Left hindlimb (tissue), 1 donor: Measurements from ENCODE around the gene CYP8B1.

ENCODE experiments used
- DNase-seq: peaks from one replicate; pipeline ENCODE4 v3.0.0-alpha.2; 2018

The CYP8B1 gene

GRCh38 chr3:42875325-42876151 lies at the start of gene CYP8B1:
TSS of gene CYP8B1 (minus strand) at chr3:42875879. CDS start at chr3:42875816, 63 bp downstream.
- no peak for DNase-seq

GRCh38 chr3:42923606-42924005 lies 47.9 kb upstream of the CYP8B1 start:
- no peak for DNase-seq

- no peak for DNase-seq
These were observed 39.3 kb upstream of the CYP8B1 start for GRCh38 chr3:42914771-42915515.

GRCh38 chr3:42911551-42911950 lies 35.9 kb upstream of the CYP8B1 start:
- DNase-seq, result no peak

GRCh38 chr3:42908675-42909074 lies 33.0 kb upstream of the CYP8B1 start:
- DNase-seq, result no peak

- DNase-seq, result no peak
These were observed 31.1 kb upstream of the CYP8B1 start for GRCh38 chr3:42906848-42907183.

GRCh38 chr3:42906070-42906847 lies 30.6 kb upstream of the CYP8B1 start, which contains the start of gene ZNF662:
TSS of gene ZNF662 (plus strand) at chr3:42906142. CDS start at chr3:42908115, 1,973 bp downstream.
- DNase-seq, result peak; percentile 77

- no peak for DNase-seq
These were observed 30.0 kb upstream of the CYP8B1 start for GRCh38 chr3:42905740-42906069.

- no peak for DNase-seq
These were observed 28.4 kb upstream of the CYP8B1 start for GRCh38 chr3:42904076-42904475.

- no peak for DNase-seq
These were observed 26.6 kb upstream of the CYP8B1 start for GRCh38 chr3:42902257-42902656.

- no peak for DNase-seq
These were observed 25.4 kb upstream of the CYP8B1 start for GRCh38 chr3:42901073-42901415.

- no peak for DNase-seq
These were observed 24.8 kb upstream of the CYP8B1 start for GRCh38 chr3:42900226-42901072.

- no peak for DNase-seq
These were observed 23.4 kb upstream of the CYP8B1 start for GRCh38 chr3:42898896-42899675.

GRCh38 chr3:42895580-42895868 lies 19.8 kb upstream of the CYP8B1 start:
- no peak for DNase-seq

- no peak for DNase-seq
These were observed 19.3 kb upstream of the CYP8B1 start for GRCh38 chr3:42894698-42895579.

GRCh38 chr3:42892807-42893206 lies 17.1 kb upstream of the CYP8B1 start:
- no peak for DNase-seq

- DNase-seq, result no peak
These were observed 16.5 kb upstream of the CYP8B1 start for GRCh38 chr3:42892169-42892568.

- DNase-seq, result no peak
These were observed 15.4 kb upstream of the CYP8B1 start for GRCh38 chr3:42891042-42891441.

GRCh38 chr3:42887084-42887483 lies 11.4 kb upstream of the CYP8B1 start:
- DNase-seq, result no peak

GRCh38 chr3:42886294-42886822 lies 10.7 kb upstream of the CYP8B1 start:
- DNase-seq, result no peak

- DNase-seq, result no peak
These were observed 8.6 kb upstream of the CYP8B1 start for GRCh38 chr3:42884324-42884723.
